ENCODE results near the gene B4GALT7. TPM values are rescaled to one million over a fixed set of nuclear protein-coding genes. Genes with fewer than 3 reads are reported as not detected.

Gene B4GALT7
- total RNA-seq, 1 experiment from 2014 or later = 21.7 TPM

- TF ChIP-seq E2F4 (CRISPR knock-in tag; IDR thresholded peaks at IDR 0.05; ENCODE audit: borderline replicate concordance, low read depth) = no peak
- TF ChIP-seq ZNF138 (CRISPR knock-in tag; conservative IDR thresholded peaks at IDR 0.05) = no peak
- no peak for TF ChIP-seq E2F5 (CRISPR knock-in tag; IDR thresholded peaks at IDR 0.05)
- no peak for TF ChIP-seq PREB (CRISPR knock-in tag; IDR thresholded peaks at IDR 0.05; ENCODE audit: borderline replicate concordance)
- no peak for TF ChIP-seq PRRX2 (CRISPR knock-in tag; IDR thresholded peaks at IDR 0.05)
- no peak for TF ChIP-seq TEAD1 (CRISPR knock-in tag; IDR thresholded peaks at IDR 0.05)
- no peak for TF ChIP-seq NR2C2 (CRISPR knock-in tag; IDR thresholded peaks at IDR 0.05)
- no peak for TF ChIP-seq SMAD4 (CRISPR knock-in tag; IDR thresholded peaks at IDR 0.05)
Measured at GRCh38 chr5:177594071-177594470, 5.9 kb upstream of the B4GALT7 start (continued).

- no peak overlapping the region for H3K27ac Mint-ChIP-seq
- DNase-seq (ENCODE audit: low spot score) = peak; percentile 3
- no peak for ATAC-seq
- ChIA-PET CTCF (no interaction called here), POLR2A (interaction anchor here (0.6 kb wide), 1 partner anchor 89 kb away, joined by 4 read pairs; no protein-coding TSS in a partner anchor)
- peaks cover 31% of the 10 kb centered on the region for H3K36me3 Mint-ChIP-seq
- H3K27me3 Mint-ChIP-seq (ENCODE audit: low read depth) = peaks cover 20% of the 10 kb centered on the region
- H3K9me3 Mint-ChIP-seq = no peaks in the 10 kb centered on the region
- TF ChIP-seq ZNF263 (CRISPR knock-in tag; IDR thresholded peaks at IDR 0.05; ENCODE audit: low read depth) (no peak), ATF2 (CRISPR knock-in tag; IDR thresholded peaks at IDR 0.05; ENCODE audit: borderline replicate concordance, low read depth) (no peak), IRF1 (CRISPR knock-in tag; IDR thresholded peaks at IDR 0.05) (no peak), ZNF317 (CRISPR knock-in tag; IDR thresholded peaks at IDR 0.05; ENCODE audit: borderline replicate concordance, low read depth) (no peak), MLX (CRISPR knock-in tag; IDR thresholded peaks at IDR 0.05) (no peak), ZNF423 (CRISPR knock-in tag; IDR thresholded peaks at IDR 0.05) (no peak), E2F5 (CRISPR knock-in tag; IDR thresholded peaks at IDR 0.05) (no peak), CTCF (IDR thresholded peaks at IDR 0.05) (no peak), KAT7 (CRISPR knock-in tag; IDR thresholded peaks at IDR 0.05; ENCODE audit: borderline replicate concordance) (no peak)
- H3K4me1 Mint-ChIP-seq = peaks cover 9% of the 10 kb centered on the region
- H3K4me3 Mint-ChIP-seq = no peak overlapping the region
Measured at GRCh38 chr5:177595026-177595585, 4.8 kb upstream of the B4GALT7 start.
